AG09319 (cell line): ENCODE data around the gene MYO3B.
"Not testable (repeated sequence)": the region's sequence is repeated elsewhere in the genome, so short reads cannot be mapped to it uniquely, and the experiment has no call there.

ENCODE experiments used
- DNase-seq: peaks from one replicate; pipeline ENCODE4 v3.0.0-alpha.2; 2010; ENCODE audit warnings: low read depth; ENCODE audit errors: extremely low read depth
- CTCF ChIP-seq: IDR thresholded peaks from 2 replicates; pipeline ENCODE4 v1.5.1; 2011; ENCODE audit warnings: low read depth, mild to moderate bottlenecking, inconsistent platforms, low read length, moderate library complexity

Gene MYO3B

GRCh38 chr2:170411660-170412059 is 233.7 kb downstream of the MYO3B start:
- no peak for DNase-seq
- TF ChIP-seq CTCF = no peak

GRCh38 chr2:170420961-170421687 is 243.2 kb downstream of the MYO3B start:
- DNase-seq = peak; percentile 20
- TF ChIP-seq CTCF = no peak

- TF ChIP-seq CTCF = no peak
Observed at GRCh38 chr2:170423919-170424318, 246.0 kb downstream of the MYO3B start.

GRCh38 chr2:170425281-170425751 is 247.4 kb downstream of the MYO3B start:
- TF ChIP-seq CTCF = no peak
- peak; percentile 65 for DNase-seq

More at GRCh38 chr2:170423919-170424318, 246.0 kb downstream of the MYO3B start:
- DNase-seq = no peak

GRCh38 chr2:170428868-170429267 is 250.9 kb downstream of the MYO3B start:
- TF ChIP-seq CTCF = no peak
- DNase-seq = no peak

- no peak for TF ChIP-seq CTCF
- DNase-seq = no peak
Observed at GRCh38 chr2:170432823-170433222, 254.9 kb downstream of the MYO3B start.

- DNase-seq = no peak
- TF ChIP-seq CTCF = no peak
Observed at GRCh38 chr2:170433448-170433847, 255.5 kb downstream of the MYO3B start.

GRCh38 chr2:170434396-170434795 is 256.4 kb downstream of the MYO3B start:
- not testable (repeated sequence) for DNase-seq
